KMS-11 (cell line): ENCODE measurements around the gene TMEM131L.
"Not testable (repeated sequence)": the region's sequence is repeated elsewhere in the genome, so short reads cannot be mapped to it uniquely, and the experiment has no call there.

Experiments used
- H2AFZ ChIP-seq: fragments of 200-600 bp; sonication (generic); 2 replicates; pipeline ENCODE4 v1.6.1; 2016; ENCODE audit warnings: antibody characterized with exemption, mixed run types, low read depth
- H3K27ac ChIP-seq: fragments of 200-600 bp; sonication (generic); 2 replicates; pipeline ENCODE4 v1.6.1; 2016; ENCODE audit warnings: mild to moderate bottlenecking, mixed run types
- H3K27me3 ChIP-seq: fragments of 200-600 bp; sonication (generic); 2 replicates; pipeline ENCODE4 v1.6.1; 2017; ENCODE audit warnings: mild to moderate bottlenecking, low read depth, mixed run types, moderate library complexity; ENCODE audit not compliant: insufficient read depth
- H3K36me3 ChIP-seq: fragments of 200-600 bp; sonication (generic); 2 replicates; pipeline ENCODE4 v1.6.1; 2017; ENCODE audit warnings: mild to moderate bottlenecking, mixed run types; ENCODE audit not compliant: insufficient read depth
- H3K4me1 ChIP-seq: fragments of 200-600 bp; sonication (generic); 2 replicates; pipeline ENCODE4 v1.6.1; 2016; ENCODE audit warnings: mild to moderate bottlenecking, low read depth, mixed run types; ENCODE audit not compliant: poor library complexity, severe bottlenecking
- H3K4me2 ChIP-seq: fragments of 200-600 bp; sonication (generic); 2 replicates; pipeline ENCODE4 v1.7.0; 2016; ENCODE audit warnings: mild to moderate bottlenecking, mixed run types
- H3K4me3 ChIP-seq: fragments of 200-600 bp; sonication (generic); IDR thresholded peaks from 2 replicates; pipeline ENCODE4 v1.6.1; 2017; ENCODE audit warnings: low read depth, low read length, mixed read lengths; ENCODE audit not compliant: insufficient read depth
- H3K79me2 ChIP-seq: fragments of 200-600 bp; sonication (generic); 2 replicates; pipeline ENCODE4 v1.6.1; 2016; ENCODE audit warnings: low read depth, mixed run types; ENCODE audit not compliant: insufficient read depth
- H3K9ac ChIP-seq: fragments of 200-600 bp; sonication (generic); 2 replicates; pipeline ENCODE4 v1.6.1; 2016; ENCODE audit warnings: mild to moderate bottlenecking, mixed run types
- H4K20me1 ChIP-seq: fragments of 200-600 bp; sonication (generic); 2 replicates; pipeline ENCODE4 v1.6.1; 2016; ENCODE audit warnings: mild to moderate bottlenecking, mixed run types; ENCODE audit not compliant: insufficient read depth
- CTCF ChIP-seq: fragments of 200-600 bp; sonication (generic); conservative IDR thresholded peaks from 2 replicates; pipeline ENCODE4 v1.6.1; 2017; ENCODE audit warnings: low read depth, mild to moderate bottlenecking, antibody characterized with exemption, low read length, moderate library complexity, mixed read lengths

TMEM131L gene

DNA sequence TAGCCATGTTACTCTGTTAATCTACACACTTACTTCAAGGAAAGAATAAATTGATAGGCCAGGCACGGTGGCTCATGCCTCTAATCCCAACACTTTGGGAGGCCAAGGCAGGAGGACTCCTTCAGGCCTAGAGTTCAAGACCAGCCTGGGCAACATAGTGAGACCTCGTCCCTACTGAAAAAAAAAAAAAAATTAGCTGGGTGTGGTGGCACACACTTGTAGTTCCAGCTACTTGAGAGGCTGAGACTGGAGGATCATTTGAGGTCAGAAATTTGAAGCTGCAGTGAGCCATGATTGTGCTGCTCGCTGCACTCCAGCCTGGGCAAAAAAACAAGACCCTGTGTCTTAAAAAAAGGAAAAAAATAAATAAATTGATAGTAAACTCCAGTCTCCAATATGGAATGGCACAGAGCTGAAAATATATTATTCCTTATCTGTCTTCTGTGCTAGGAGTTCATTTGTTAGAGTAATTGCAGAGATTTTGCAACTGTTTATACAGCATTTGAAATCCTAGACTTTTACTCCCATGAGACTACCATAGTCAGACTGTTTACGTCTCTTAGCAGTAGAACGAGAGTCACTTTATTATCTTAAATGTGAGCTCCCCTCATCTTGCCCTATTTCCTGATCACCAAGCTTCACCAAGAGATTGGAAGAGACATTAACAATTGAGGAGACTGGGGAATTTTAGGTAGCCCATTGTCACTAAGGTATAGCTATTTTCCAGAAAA lies 18.8 kb upstream of the TMEM131L start:
- Histone ChIP-seq H3K27ac (no peak overlapping the region), H4K20me1 (no peaks in the 10 kb centered on the region), H3K4me3 (no peak overlapping the region), H3K27me3 (no peaks in the 10 kb centered on the region), H3K79me2 (no peaks in the 10 kb centered on the region), H3K9ac (no peak overlapping the region), H3K4me2 (no peak overlapping the region), H2AFZ (no peak overlapping the region), H3K36me3 (no peaks in the 10 kb centered on the region), H3K4me1 (peaks cover 22% of the 10 kb centered on the region)
- no peak for TF ChIP-seq CTCF

DNA sequence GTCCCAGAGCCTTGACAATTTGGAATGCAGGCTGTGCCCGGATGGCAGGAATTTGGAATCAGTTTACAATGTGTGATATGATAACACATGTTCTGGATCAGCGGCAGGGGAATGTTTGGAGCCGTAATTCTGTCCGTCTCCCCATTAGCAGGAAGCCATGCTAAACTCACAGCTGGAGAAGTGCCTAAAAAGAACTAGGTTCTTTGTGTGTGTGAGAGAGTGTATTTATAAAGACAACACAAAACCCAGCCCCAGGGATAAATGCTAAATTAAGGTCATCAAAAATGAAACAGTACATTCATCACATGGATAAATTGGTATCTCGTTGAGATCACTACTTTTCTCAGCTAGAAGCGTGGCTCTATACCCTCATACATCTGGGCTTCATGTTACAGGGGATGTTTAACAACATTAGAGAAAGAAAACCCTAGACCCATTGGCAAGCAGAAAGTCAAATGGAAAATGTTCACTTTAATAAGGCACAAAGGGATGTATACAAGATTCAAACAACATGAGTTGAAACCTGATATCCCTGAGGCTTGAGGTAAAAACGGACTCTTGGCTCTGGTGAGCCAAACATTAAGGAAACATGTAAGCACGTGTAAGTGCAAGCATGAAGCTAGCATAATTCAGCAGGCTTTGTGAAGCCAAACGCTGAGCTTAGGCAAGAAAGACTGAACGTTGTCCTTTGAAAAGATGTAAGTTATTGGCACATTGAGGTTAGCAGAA lies 18.0 kb upstream of the TMEM131L start:
- peaks cover 14% of the 10 kb centered on the region for H3K4me1 ChIP-seq
- no peak overlapping the region for H3K4me2 ChIP-seq
- no peaks in the 10 kb centered on the region for H3K79me2 ChIP-seq
- TF ChIP-seq CTCF, result no peak
- H3K9ac ChIP-seq, result no peak overlapping the region
- H3K4me3 ChIP-seq, result no peak overlapping the region
- no peaks in the 10 kb centered on the region for H3K36me3 ChIP-seq
- no peak overlapping the region for H3K27ac ChIP-seq
- no peaks in the 10 kb centered on the region for H3K27me3 ChIP-seq
- no peak overlapping the region for H2AFZ ChIP-seq
- no peaks in the 10 kb centered on the region for H4K20me1 ChIP-seq

DNA sequence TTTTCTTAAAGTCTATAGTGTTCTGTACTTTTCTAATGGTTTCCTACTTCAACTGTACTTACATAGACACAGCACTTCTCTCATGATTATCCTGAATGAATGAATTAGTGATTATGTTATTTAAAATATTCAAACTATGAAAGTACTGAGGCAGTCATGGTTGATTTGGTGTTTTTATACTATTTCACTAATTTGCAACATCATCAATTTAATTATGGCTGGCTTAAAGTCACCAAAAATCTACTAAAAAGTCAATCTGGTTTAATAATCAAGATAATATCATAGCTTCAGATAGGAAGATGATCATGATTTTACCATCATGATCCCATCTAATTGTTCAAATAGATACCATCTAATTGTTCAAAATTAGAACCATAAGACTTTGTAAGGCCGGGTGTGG lies 16.8 kb upstream of the TMEM131L start:
- Histone ChIP-seq H3K9ac (no peak overlapping the region), H3K4me2 (no peak overlapping the region), H2AFZ (no peak overlapping the region), H3K4me3 (no peak overlapping the region), H3K27me3 (no peaks in the 10 kb centered on the region), H3K36me3 (no peaks in the 10 kb centered on the region), H3K27ac (no peak overlapping the region), H4K20me1 (no peaks in the 10 kb centered on the region), H3K79me2 (no peaks in the 10 kb centered on the region), H3K4me1 (peaks cover 2% of the 10 kb centered on the region)
- no peak for TF ChIP-seq CTCF

DNA sequence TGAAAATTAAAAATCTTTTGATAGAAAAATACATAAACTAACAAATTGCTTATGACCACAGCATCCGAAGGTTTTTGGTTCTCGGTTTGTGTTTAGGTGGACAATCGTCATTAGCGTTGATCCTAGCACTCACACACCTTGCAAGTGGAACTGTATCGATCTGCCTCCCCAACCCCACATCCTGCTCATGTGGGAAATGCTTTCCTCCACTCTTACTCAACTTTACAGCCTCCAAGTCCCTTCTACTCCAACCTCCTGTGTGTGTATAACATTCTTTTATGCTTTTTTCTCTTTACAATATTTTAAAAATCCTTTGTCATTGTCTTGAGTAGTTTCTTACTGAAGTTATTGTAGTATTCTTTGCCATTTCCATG lies 15.6 kb upstream of the TMEM131L start:
- no peaks in the 10 kb centered on the region for H3K27me3 ChIP-seq
- H3K9ac ChIP-seq, result no peak overlapping the region
- H3K36me3 ChIP-seq, result no peaks in the 10 kb centered on the region
- TF ChIP-seq CTCF, result no peak
- H3K4me3 ChIP-seq, result no peak overlapping the region
- H3K4me2 ChIP-seq, result no peak overlapping the region
- H3K27ac ChIP-seq, result no peak overlapping the region
- no peaks in the 10 kb centered on the region for H3K79me2 ChIP-seq
- no peaks in the 10 kb centered on the region for H3K4me1 ChIP-seq
- H4K20me1 ChIP-seq, result no peaks in the 10 kb centered on the region
- H2AFZ ChIP-seq, result no peak overlapping the region

DNA sequence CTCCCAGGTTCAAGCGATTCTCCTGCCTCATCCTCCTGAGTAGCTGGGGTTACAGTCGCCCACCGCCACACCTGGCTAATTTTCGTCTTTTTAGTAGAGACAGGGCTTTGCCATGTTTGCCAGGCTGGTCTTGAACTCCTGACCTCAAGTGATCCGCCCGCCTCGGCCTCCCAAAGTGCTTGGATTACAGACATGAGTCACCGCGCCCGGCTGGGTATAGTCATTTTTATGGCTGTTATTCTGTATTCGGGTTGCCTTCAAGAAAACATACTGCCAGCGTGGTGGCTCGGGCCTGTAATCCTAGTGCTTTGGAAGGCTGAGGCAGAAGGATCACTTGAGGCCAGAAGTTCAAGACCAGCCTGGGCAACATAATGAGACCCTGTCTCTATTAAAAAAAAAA lies 15.0 kb upstream of the TMEM131L start:
- not testable (repeated sequence) for H3K27me3 ChIP-seq, H3K79me2 ChIP-seq, H3K36me3 ChIP-seq, H4K20me1 ChIP-seq, H3K4me2 ChIP-seq, H3K4me1 ChIP-seq, H2AFZ ChIP-seq, H3K4me3 ChIP-seq, H3K27ac ChIP-seq, H3K9ac ChIP-seq
